GM13977 (cell line): ENCODE measurements around the gene CLDN14.

Experiments
- DNase-seq: peaks from one replicate; pipeline ENCODE4 v3.0.0; 2012; ENCODE audit warnings: low spot score
- CTCF ChIP-seq: IDR thresholded peaks from 2 replicates; pipeline ENCODE4 v1.5.1; 2012; ENCODE audit warnings: mild to moderate bottlenecking, control low read depth; ENCODE audit not compliant: insufficient read depth; ENCODE audit errors: extremely low read depth, missing control alignments
- in situ Hi-C: fragments of 300-500 bp; cut with MboI; formaldehyde crosslinking; loops from one replicate; pipeline ENCODE4 v1.12.0; 2022; ENCODE audit warnings: low sequenced_read_pairs, low pct_unique_long_range_greater_than_20kb, mixed read lengths, inconsistent platforms; ENCODE audit not compliant: unreplicated experiment

CLDN14 gene

GRCh38 chr21:36459098-36459497 is 20.8 kb downstream of the CLDN14 start:
- in situ Hi-C loops: no loop called here
- no peak for DNase-seq
- no peak for TF ChIP-seq CTCF

GRCh38 chr21:36456729-36457414 is 23.1 kb downstream of the CLDN14 start:
- no peak for DNase-seq
- TF ChIP-seq CTCF: no peak
- in situ Hi-C loops: no loop called here

- no peak for TF ChIP-seq CTCF
Measured at GRCh38 chr21:36454706-36455105, 25.2 kb downstream of the CLDN14 start.

GRCh38 chr21:36454093-36454531 is 25.8 kb downstream of the CLDN14 start:
- in situ Hi-C loops: no loop called here
- DNase-seq: no peak
- TF ChIP-seq CTCF: no peak

More at GRCh38 chr21:36454706-36455105, 25.2 kb downstream of the CLDN14 start:
- no peak for DNase-seq
- in situ Hi-C loops: no loop called here

GRCh38 chr21:36452281-36452825 is 27.6 kb downstream of the CLDN14 start:
- in situ Hi-C loops: no loop called here
- TF ChIP-seq CTCF: no peak
- DNase-seq: no peak

- in situ Hi-C loops: no loop called here
- no peak for DNase-seq
- TF ChIP-seq CTCF: no peak
Measured at GRCh38 chr21:36451506-36451905, 28.4 kb downstream of the CLDN14 start.

- DNase-seq: no peak
- no peak for TF ChIP-seq CTCF
- in situ Hi-C loops: no loop called here
Measured at GRCh38 chr21:36450511-36450910, 29.4 kb downstream of the CLDN14 start.
